ENCODE measurements around the gene TMEM208.

DNA sequence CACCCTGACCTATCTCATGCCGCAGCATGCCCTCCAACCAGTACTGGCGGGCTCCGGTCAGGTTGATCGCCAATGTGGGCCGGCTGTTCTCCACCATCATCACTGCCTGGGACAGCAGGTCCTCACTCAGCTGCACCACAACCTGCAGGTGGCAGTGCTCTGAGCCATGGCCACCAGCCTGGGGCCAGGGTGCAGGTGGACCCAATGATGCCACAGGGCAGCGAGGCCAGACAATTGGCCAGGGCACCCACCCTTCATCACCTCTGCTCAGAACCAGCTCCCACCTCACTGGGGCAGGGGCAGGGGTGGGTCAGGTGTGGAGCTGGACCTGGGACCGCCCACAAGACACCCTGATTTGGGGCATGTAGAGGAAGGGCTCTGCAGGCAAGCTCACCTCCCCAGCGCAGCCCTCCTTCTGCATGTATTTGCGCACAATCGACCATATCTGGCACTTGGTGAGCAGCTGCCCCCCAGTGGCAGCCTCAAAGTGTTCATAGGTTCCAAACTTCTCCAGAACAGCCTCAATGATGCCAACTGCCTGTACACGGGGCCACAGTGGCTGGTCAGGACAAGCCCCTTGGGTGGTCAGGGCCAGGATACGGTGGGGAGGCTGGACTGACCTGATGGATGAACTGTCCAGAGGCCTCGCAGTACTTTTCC, 47.4 kb upstream of the TMEM208 start:
- TF ChIP-seq, protein P1, sequence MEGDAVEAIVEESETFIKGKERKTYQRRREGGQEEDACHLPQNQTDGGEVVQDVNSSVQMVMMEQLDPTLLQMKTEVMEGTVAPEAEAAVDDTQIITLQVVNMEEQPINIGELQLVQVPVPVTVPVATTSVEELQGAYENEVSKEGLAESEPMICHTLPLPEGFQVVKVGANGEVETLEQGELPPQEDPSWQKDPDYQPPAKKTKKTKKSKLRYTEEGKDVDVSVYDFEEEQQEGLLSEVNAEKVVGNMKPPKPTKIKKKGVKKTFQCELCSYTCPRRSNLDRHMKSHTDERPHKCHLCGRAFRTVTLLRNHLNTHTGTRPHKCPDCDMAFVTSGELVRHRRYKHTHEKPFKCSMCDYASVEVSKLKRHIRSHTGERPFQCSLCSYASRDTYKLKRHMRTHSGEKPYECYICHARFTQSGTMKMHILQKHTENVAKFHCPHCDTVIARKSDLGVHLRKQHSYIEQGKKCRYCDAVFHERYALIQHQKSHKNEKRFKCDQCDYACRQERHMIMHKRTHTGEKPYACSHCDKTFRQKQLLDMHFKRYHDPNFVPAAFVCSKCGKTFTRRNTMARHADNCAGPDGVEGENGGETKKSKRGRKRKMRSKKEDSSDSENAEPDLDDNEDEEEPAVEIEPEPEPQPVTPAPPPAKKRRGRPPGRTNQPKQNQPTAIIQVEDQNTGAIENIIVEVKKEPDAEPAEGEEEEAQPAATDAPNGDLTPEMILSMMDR (IDR thresholded peaks at IDR 0.05), result no peak
- no peak for TF ChIP-seq POLR2A (IDR thresholded peaks at IDR 0.05)
- no peak for TF ChIP-seq EP300 (IDR thresholded peaks at IDR 0.05)
